LNCAP (cell line): ENCODE results near the gene RHBDF1.

Experiments used
- CTCF ChIP-seq: fragments of 450-650 bp; IDR thresholded peaks from 2 replicates; pipeline ENCODE4 v1.5.1; 2017; ENCODE audit warnings: mild to moderate bottlenecking

The RHBDF1 gene

DNA sequence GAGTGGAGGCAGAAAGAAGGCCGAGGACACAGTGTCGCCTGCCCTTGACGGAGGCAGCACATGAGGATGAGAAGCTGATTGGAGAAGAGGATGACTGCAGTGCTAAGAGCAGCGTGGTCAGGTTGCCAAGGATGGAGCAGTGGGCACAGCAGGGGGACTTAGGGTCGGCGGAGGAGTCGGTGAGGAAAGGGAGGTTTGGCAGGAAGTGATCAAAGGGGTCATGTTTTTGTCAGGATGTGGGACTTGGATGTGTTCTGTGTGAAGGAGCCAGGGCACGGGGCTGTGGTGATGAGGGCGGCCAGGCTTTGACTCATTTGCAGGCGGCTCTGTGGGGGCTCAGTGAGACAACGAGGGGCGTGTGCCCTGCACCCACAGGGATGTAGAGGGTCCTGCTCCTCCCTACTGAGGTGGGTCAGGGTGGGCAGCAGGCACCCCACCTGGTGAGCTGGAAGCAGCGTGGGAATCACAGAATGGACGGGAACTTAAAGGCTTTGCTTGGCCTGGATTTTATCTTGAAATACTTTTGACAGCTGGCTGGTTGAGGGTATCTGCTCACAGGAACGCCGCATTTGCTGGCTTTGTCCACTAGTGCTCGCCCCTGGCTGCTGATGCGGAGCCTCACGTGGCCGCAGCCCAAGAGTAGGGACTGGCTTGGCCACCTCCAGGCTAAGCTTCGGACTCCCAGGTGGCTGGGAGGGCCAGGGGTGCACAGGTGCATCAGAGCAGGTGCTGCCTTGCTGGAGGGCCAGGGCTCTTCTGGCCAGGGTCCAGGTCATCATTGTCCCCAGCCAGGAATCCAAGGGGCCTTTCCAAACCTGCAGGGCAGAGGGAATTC, 11.6 kb upstream of the RHBDF1 start:
- TF ChIP-seq CTCF, result no peak

DNA sequence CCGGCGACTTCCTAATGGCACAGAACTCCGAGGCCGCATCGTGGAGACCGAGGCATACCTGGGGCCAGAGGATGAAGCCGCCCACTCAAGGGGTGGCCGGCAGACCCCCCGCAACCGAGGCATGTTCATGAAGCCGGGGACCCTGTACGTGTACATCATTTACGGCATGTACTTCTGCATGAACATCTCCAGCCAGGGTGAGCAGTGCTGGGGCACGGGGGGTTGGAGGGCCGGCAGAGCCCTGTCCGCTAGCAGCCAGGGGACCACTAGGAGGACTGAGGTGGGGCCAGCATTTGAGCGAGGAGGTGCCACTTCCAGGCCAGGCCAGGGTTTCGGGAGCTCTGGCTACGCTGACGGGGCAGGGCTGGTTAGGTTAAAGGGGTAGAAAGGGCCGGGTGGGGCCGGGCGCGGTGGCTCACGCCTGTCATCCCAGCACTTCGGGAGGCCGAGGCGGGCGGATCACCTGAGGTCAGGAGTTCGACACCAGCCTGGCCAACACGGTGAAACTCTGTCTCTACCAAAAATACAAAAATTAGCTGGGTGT, 10.7 kb upstream of the RHBDF1 start:
- TF ChIP-seq CTCF, result no peak

GRCh38 chr16:79151-80054, 7.0 kb upstream of the RHBDF1 start:
- no peak for TF ChIP-seq CTCF

DNA sequence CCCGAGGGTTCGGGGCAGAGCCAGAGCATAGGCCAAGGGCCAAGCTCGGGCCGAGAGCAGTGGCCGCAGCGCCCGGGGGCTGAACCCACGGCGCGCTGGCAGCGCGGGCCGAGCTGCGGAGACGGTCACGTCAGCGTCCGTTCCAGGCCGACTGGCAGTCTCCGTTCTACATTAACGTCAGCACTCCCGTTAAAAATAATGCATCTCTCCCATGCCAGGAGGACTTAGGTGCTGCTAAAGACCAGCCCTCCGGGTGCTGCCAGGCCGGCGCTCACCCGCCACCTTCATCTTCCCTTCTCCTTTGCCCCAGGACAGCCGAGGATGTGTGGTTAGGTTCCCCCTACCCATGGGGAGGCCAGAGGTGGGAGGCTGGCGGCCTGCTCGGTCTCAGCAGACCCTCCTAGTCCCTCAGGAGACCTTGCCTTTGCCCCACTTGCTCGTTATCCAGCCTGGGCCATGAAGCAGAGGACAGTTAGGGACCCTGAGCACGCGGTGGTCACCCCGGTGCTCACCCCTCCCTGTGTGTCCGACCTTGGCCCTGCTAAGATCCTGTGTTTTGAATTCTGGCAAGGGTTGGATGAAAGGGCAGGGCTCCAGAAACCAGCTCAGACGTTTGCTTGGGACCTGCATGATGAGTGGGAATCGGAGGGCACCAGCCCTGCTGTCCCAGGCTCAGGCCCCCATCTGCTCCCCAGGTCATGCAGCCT, 6.2 kb upstream of the RHBDF1 start:
- TF ChIP-seq CTCF, result no peak

GRCh38 chr16:77807-78443, 5.5 kb upstream of the RHBDF1 start, which contains the start of gene MPG:
TSS of gene MPG (plus strand) at chr16:78225. CDS start at chr16:78310, 85 bp downstream.
- TF ChIP-seq CTCF, result no peak

DNA sequence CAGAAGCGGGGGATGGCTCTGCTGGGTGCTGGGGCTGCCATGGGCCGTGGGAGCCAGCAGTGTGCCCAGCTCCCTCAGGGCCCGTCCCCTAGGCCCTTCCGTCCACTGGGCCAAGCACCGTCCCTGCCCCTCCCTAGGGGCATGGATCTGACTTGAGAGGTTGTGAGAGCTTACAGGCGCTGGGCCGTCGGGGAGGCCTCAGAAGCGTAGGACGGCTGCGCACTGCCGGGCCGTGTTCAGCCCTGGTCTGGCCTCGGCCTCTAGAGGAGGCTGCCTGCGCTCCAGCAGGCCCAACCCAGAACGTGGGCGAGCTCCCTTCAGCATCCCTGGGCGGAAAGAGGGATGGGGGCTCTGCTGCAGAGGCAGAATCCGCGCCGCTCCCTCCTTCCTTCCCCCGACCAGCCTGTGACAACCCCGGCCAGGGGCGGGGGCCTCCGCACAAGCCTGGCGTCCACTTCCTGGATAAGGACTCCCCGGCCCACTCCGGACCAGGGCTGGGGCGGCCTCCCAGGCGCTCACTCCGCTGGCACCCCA, 4.9 kb upstream of the RHBDF1 start:
- no peak for TF ChIP-seq CTCF
